Measurements from ENCODE around the gene JMJD8. TPM values are rescaled to one million over a fixed set of nuclear protein-coding genes. Genes with fewer than 3 reads are reported as not detected.

The JMJD8 gene
- total and polyA plus RNA-seq, 9 of the 15 experiments (the other 6 are each of a cell fraction or from before 2014, with no cell fraction given): 1.2 to 50.6 (median 29.3) TPM

DNA sequence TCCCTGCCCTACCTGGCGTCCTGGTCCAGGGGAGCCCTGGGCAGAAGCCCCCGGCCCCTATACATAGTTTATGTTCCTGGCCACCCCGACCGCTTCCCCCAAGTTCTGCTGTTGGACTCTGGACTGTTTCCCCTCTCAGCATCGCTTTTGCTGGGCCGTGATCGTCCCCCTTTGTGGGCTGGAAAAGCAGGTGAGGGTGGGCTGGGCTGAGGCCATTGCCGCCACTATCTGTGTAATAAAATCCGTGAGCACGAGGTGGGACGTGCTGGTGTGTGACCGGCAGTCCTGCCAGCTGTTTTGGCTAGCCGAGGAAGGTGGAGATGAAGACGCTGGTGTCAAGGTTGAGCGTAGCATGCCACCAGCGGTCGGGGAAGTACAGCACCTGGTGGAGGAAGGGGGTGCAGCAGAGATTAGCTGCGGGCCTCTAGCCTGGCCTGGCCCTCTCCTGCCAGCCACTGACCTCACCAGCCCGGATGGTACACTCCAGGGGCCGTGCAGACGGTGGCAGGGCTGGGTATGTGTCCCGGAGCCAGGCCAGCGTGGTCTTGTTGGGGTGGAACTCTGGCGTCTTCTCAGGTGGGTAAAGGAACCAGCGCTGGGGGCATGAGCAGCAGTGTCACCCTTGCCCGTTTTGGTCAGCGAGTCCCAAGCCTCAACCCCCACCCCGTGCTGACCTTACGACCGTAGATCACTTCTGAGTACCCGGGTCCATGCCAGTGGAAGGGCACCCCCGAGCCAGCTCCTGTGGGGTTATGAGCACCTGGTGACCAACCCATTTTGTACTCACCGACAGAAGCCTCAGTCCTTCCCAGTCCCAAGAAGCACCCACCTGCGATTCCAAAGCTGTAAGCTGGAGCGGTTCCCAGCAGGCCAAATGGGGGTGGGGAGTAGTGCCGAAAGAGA is 1.4 kb downstream of the JMJD8 start (continued):
- peak; percentile 38; the same call in 1 of the 2 replicates for TF ChIP-seq TFAP4 (CRISPR knock-in tag; IDR thresholded peaks at IDR 0.05; ENCODE audit: borderline replicate concordance)
- peak; percentile 50 for TF ChIP-seq PCBP1 (IDR thresholded peaks at IDR 0.05; ENCODE audit: low read depth, low read length, poor library complexity, severe bottlenecking)
- no peak for TF ChIP-seq CREB1 (IDR thresholded peaks at IDR 0.05)
- no peak for TF ChIP-seq CREB1 (CRISPR knock-in tag; IDR thresholded peaks at IDR 0.05)
- TF ChIP-seq KDM5B (IDR thresholded peaks at IDR 0.05; ENCODE audit: insufficient replicate concordance, low read depth, low read length): peak; percentile 11
- peak; percentile 38; the same call in 1 of the 2 replicates for TF ChIP-seq POLR2A (conservative IDR thresholded peaks at IDR 0.05)
- no peak for TF ChIP-seq CHCHD3 (CRISPR knock-in tag; IDR thresholded peaks at IDR 0.05)
- no peak for TF ChIP-seq AFF4 (CRISPR knock-in tag; IDR thresholded peaks at IDR 0.05)
- no peak for TF ChIP-seq TAL1 (IDR thresholded peaks at IDR 0.05)
- peak; percentile 53; the same call in 1 of the 2 replicates for TF ChIP-seq CBX1 (IDR thresholded peaks at IDR 0.05; ENCODE audit: low read depth)
- peak; percentile 64 for TF ChIP-seq POLR2G (IDR thresholded peaks at IDR 0.05; ENCODE audit: low read depth, low read length)
- no peak for TF ChIP-seq SIN3B (IDR thresholded peaks at IDR 0.05; ENCODE audit: low read depth)

Measured in K562 (cell line).